K562 (cell line): Measurements from ENCODE around the gene OR11A1. TPM values are rescaled to one million over a fixed set of nuclear protein-coding genes. Genes with fewer than 3 reads are reported as not detected.

Experiments used
- ATAC-seq: fragments of 200-7000 bp; cut with Tn5 transposase; 3 replicates; pipeline ENCODE4 v1.9.1; 2020; ENCODE audit warnings: moderate library complexity
- BruUV-seq: library from RNA; stranded (reverse); fragments of 400-500 nt; replicated peaks from 2 replicates; lab custom pipeline; 2021; lab: Mats Ljungman, UMichigan
- CTCF ChIA-PET: fragments of 300-600 bp; formaldehyde crosslinking; extraction: SDS; loops from one replicate; lab custom pipeline; 2021; ENCODE audit warnings: low intra/inter-chr PET ratio; lab: Yijun Ruan, JAX
- POLR2A ChIA-PET: fragments of 300-600, 350-650 bp; sonication (Branson Sonifier 250); formaldehyde crosslinking; extraction: SDS; loops from one replicate; lab custom pipeline; 2021; ENCODE audit warnings: antibody characterized with exemption, inconsistent platforms; lab: Yijun Ruan, JAX
- DNase-seq, 4 experiments: peaks; one replicate each; pipeline versions ENCODE4 v3.0.0 to v3.0.0-alpha.2; 2011 to 2018; ENCODE audit warnings: low spot score in 3 of 4, mixed read lengths in 3 of 4; ENCODE audit errors: extremely low read depth in 1 of 4
- FAIRE-seq: peaks from 2 replicates; lab custom pipeline; 2011; peaks lifted over from hg19 to GRCh38; lab: Jason Lieb, UNC
- H2AFZ ChIP-seq: 2 replicates; pipeline ENCODE4 v1.6.0; 2011; ENCODE audit warnings: low read depth, low read length, control low read depth, inconsistent platforms
- H3K27ac ChIP-seq: fragments of 200-600 bp; 3 replicates; pipeline ENCODE4 v1.8.0; 2011; ENCODE audit warnings: low read depth, mild to moderate bottlenecking, control low read depth, inconsistent platforms, low read length, moderate library complexity, mixed read lengths; ENCODE audit errors: extremely low read depth
- H3K27me3 ChIP-seq, 2 experiments: fragments of 300-600 bp in 1 of 2; 2 replicates in 1 of 2; 3 replicates in 1 of 2; pipeline versions ENCODE4 v1.6.0 to v1.8.0; 2011; ENCODE audit warnings: inconsistent platforms in 2 of 2, low read length in 2 of 2, mild to moderate bottlenecking in 1 of 2, mixed read lengths in 1 of 2, moderate library complexity in 1 of 2; ENCODE audit not compliant: control insufficient read depth in 2 of 2, insufficient read depth in 2 of 2
- H3K36me3 ChIP-seq: fragments of 300-600 bp; 3 replicates; pipeline ENCODE4 v1.8.0; 2011; ENCODE audit warnings: mild to moderate bottlenecking, low read length, inconsistent platforms; ENCODE audit not compliant: control insufficient read depth, insufficient read depth
- H3K4me1 ChIP-seq, 2 experiments: fragments of 200-600 bp in 1 of 2; replicated peaks in 1 of 2; 2 replicates in 1 of 2; 3 replicates in 1 of 2; pipeline versions ENCODE4 v1.5.1 to v1.8.0; 2011; ENCODE audit warnings: inconsistent platforms in 2 of 2, low read length in 2 of 2, mild to moderate bottlenecking in 1 of 2, mixed read lengths in 1 of 2, moderate library complexity in 1 of 2; ENCODE audit not compliant: control insufficient read depth in 2 of 2, insufficient read depth in 2 of 2
- H3K4me2 ChIP-seq: 2 replicates; pipeline ENCODE4 v1.6.1; 2011; ENCODE audit warnings: low read length, control low read depth, inconsistent platforms, mixed read lengths; ENCODE audit not compliant: insufficient read depth
- H3K4me3 ChIP-seq: fragments of 200-600 bp; sonication (generic), shearing (Covaris generic); 2 replicates; pipeline ENCODE4 v1.5.1; 2016; ENCODE audit warnings: control low read depth, inconsistent platforms
- H3K79me2 ChIP-seq: fragments of 200-600 bp; 3 replicates; pipeline ENCODE4 v1.8.0; 2011; ENCODE audit warnings: low read length, inconsistent platforms; ENCODE audit not compliant: control insufficient read depth, insufficient read depth
- H3K9ac ChIP-seq, 2 experiments: 2 replicates each; pipeline versions ENCODE4 v1.6.0 to v1.6.1; 2011; ENCODE audit warnings: low read depth in 2 of 2, low read length in 2 of 2, control low read depth in 1 of 2, inconsistent platforms in 1 of 2, mild to moderate bottlenecking in 1 of 2, mixed read lengths in 1 of 2; ENCODE audit not compliant: insufficient read depth in 1 of 2
- H3K9me1 ChIP-seq: one replicate; pipeline ENCODE4 v1.6.0; 2011; ENCODE audit warnings: inconsistent platforms, mild to moderate bottlenecking, low read length, moderate library complexity; ENCODE audit not compliant: control insufficient read depth, insufficient read depth
- H3K9me3 ChIP-seq: replicated peaks from 2 replicates; pipeline ENCODE4 v1.5.1; 2011; ENCODE audit warnings: low read depth, low read length, inconsistent platforms; ENCODE audit not compliant: control insufficient read depth, insufficient read depth
- H4K20me1 ChIP-seq: replicated peaks from 2 replicates; pipeline ENCODE4 v1.6.1; 2011; ENCODE audit warnings: low read length, inconsistent platforms, mixed read lengths; ENCODE audit not compliant: control insufficient read depth, insufficient read depth
- BHLHE40 ChIP-seq: IDR thresholded peaks from 2 replicates; pipeline ENCODE4 v1.6.1; 2011; ENCODE audit warnings: low read length, improper control_type of control experiment
- CHD2 ChIP-seq: IDR thresholded peaks from 2 replicates; pipeline ENCODE4 v1.6.1; 2011; ENCODE audit warnings: low read depth, low read length
- HMG20B ChIP-seq: fragments of 250-450 bp; sonication (Bioruptor Pico); IDR thresholded peaks from 2 replicates; pipeline ENCODE4 v1.5.0; 2021; ENCODE audit warnings: mild to moderate bottlenecking
- RBM17 ChIP-seq: fragments of 200-400 bp; formaldehyde crosslinking; IDR thresholded peaks from 2 replicates; pipeline ENCODE4 v1.6.1; 2017; ENCODE audit warnings: low read depth, mild to moderate bottlenecking, low read length, borderline replicate concordance
- ZBTB8A ChIP-seq: fragments of 450-650 bp; IDR thresholded peaks from 2 replicates; pipeline ENCODE4 v1.6.1; 2018; ENCODE audit warnings: mild to moderate bottlenecking, moderate library complexity; ENCODE audit not compliant: partially characterized antibody
- ZNF77 ChIP-seq: fragments of 250-450 bp; sonication (Bioruptor Pico); IDR thresholded peaks from 2 replicates; pipeline ENCODE4 v1.5.0; 2020
- WGBS: fragments of 100-300 bp; shearing (Covaris generic); methylation state at CpG from one replicate; pipeline ENCODE4 v1.1.6; 2016; ENCODE audit warnings: low coverage, mixed read lengths; ENCODE audit not compliant: insufficient coverage; ENCODE audit errors: missing lambda C conversion rate; 5-methylcytosine and 5-hydroxymethylcytosine counted together
- in situ Hi-C: fragments of 300-500 bp; cut with MboI; formaldehyde crosslinking; loops from 4 replicates; pipeline ENCODE4 v1.15.0; 2018; ENCODE audit warnings: inconsistent platforms, mixed read lengths
- intact Hi-C: fragments of 100-400 bp; cut with micrococcal nuclease; formaldehyde crosslinking; loops from 2 replicates; pipeline ENCODE4 v1.14.2; 2022
- polyA plus RNA-seq, 8 experiments: library from polyadenylated mRNA; depleted of rRNA in 4 of 8; stranded (reverse) in 5 of 8; unstranded in 3 of 8; fragments of >200 nt; fragmentation: Nextera tagmentation in 2 of 8; fragmentation: Illumina TruSeq in 1 of 8; extraction: Ambion mirVana in 2 of 8; extraction: Trizol in 1 of 8; gene quantifications; 2 replicates each; pipeline versions ENCODE4 v1.2.1 to v1.2.3, GENCODE V29; 2011 to 2014; ENCODE audit warnings: inconsistent platforms in 1 of 8, missing spikeins in 1 of 8
- total RNA-seq, 7 experiments: library from RNA; depleted of rRNA in 6 of 7; stranded (reverse); fragments of >200 nt in 6 of 7; fragmentation: Illumina TruSeq in 2 of 7; extraction: Trizol in 2 of 7; gene quantifications; 2 replicates each; pipeline versions ENCODE4 v1.2.1 to v1.2.3, GENCODE V29; 2011 to 2021; ENCODE audit warnings: low replicate concordance in 1 of 7
- TF ChIP-seq, protein P1 (sequence below): sonication (generic); formaldehyde crosslinking; IDR thresholded peaks from 2 replicates; pipeline ENCODE4 v1.5.0; 2020; ENCODE audit warnings: missing genetic modification reagents

Gene OR11A1
- total and polyA plus RNA-seq, 9 of the 15 experiments (the other 6 are each of a cell fraction or from before 2014, with no cell fraction given), result not detected

- H3K79me2 ChIP-seq, result no peaks in the 10 kb centered on the region
- H3K4me3 ChIP-seq, result no peak overlapping the region
- ChIA-PET CTCF (no interaction called here), POLR2A (interaction anchor here (0.6 kb wide), 1 partner anchor 13 kb away, joined by 3 read pairs; no protein-coding TSS in a partner anchor)
- WGBS, result 11% methylated on average over 8 of the region's 8 CpGs
- in situ Hi-C loops, result no loop called here
- no peaks in the 10 kb centered on the region; a peak in 1 of 5 replicates for H3K4me1 ChIP-seq
- intact Hi-C loops, result no loop called here
- peaks cover 5 to 36% of the 10 kb centered on the region in 2 experiments; a peak in 2 of 5 replicates for H3K27me3 ChIP-seq
- H3K36me3 ChIP-seq, result no peaks in the 10 kb centered on the region
- TF ChIP-seq CHD2 (no peak), RBM17 (no peak), ZNF77 (no peak)
- no peak for DNase-seq
- no peak overlapping the region for H3K4me2 ChIP-seq
- no peak overlapping the region for H3K9ac ChIP-seq
- H3K9me3 ChIP-seq, result no peaks in the 10 kb centered on the region
- no peak for ATAC-seq
- H3K27ac ChIP-seq, result no peak overlapping the region
- H2AFZ ChIP-seq, result no peak overlapping the region
- FAIRE-seq, result no peak
- no TSS peak for BruUV-seq
- no peaks in the 10 kb centered on the region for H3K9me1 ChIP-seq
- 0 out of 2 replicates have a peak, but pooled peaks cover 2% of the 10 kb centered on the region for H4K20me1 ChIP-seq
These were observed 43.7 kb upstream of the OR11A1 start for GRCh38 chr6:29500594-29500993.

- in situ Hi-C loops, result no loop called here
- BruUV-seq, result no TSS peak
- H3K4me1 ChIP-seq, result no peaks in the 10 kb centered on the region; a peak in 1 of 5 replicates
- no peak overlapping the region for H3K4me2 ChIP-seq
- no peaks in the 10 kb centered on the region for H3K9me1 ChIP-seq
- no peak overlapping the region for H3K9ac ChIP-seq
- no peak overlapping the region for H2AFZ ChIP-seq
- no peaks in the 10 kb centered on the region for H3K79me2 ChIP-seq
- DNase-seq (no peak), FAIRE-seq (no peak), ATAC-seq (no peak)
- 4% methylated on average over 5 of the region's 5 CpGs for WGBS
- no peak for TF ChIP-seq HMG20B (CRISPR knock-in tag)
- TF ChIP-seq, protein P1, sequence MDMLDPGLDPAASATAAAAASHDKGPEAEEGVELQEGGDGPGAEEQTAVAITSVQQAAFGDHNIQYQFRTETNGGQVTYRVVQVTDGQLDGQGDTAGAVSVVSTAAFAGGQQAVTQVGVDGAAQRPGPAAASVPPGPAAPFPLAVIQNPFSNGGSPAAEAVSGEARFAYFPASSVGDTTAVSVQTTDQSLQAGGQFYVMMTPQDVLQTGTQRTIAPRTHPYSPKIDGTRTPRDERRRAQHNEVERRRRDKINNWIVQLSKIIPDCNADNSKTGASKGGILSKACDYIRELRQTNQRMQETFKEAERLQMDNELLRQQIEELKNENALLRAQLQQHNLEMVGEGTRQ (CRISPR knock-in tag), result peak; percentile 53
- TF ChIP-seq ZBTB8A, result no peak
- TF ChIP-seq BHLHE40, result 0 out of 2 replicates have a peak, but pooled peaks have one; percentile 30
- H3K27ac ChIP-seq, result no peak overlapping the region
- H3K36me3 ChIP-seq, result no peaks in the 10 kb centered on the region
- H4K20me1 ChIP-seq, result 0 out of 2 replicates have a peak, but pooled peaks cover 2% of the 10 kb centered on the region
- ChIA-PET CTCF (no interaction called here), POLR2A (no interaction called here)
- H3K27me3 ChIP-seq, result peaks cover 7 to 34% of the 10 kb centered on the region in 2 experiments; a peak in 3 of 5 replicates
- intact Hi-C loops, result no loop called here
- no peak overlapping the region for H3K4me3 ChIP-seq
- H3K9me3 ChIP-seq, result no peaks in the 10 kb centered on the region
These were observed 42.8 kb upstream of the OR11A1 start for GRCh38 chr6:29499704-29500103.
